Bone marrow (tissue), 2 donors: ENCODE results near the gene CMSS1.

ENCODE experiments used
- DNase-seq, 2 donors: peaks; one replicate each; lab custom pipeline; 2025; lab: John Stamatoyannopoulos, UW

Gene CMSS1

GRCh38 chr3:99817437-99818240 is at the start of gene CMSS1:
Gene CMSS1, plus strand, starts transcription at chr3:99817862.
- peak; percentile 83 to 88 for DNase-seq

- no peak for DNase-seq
These were observed 49.5 kb upstream of the CMSS1 start for GRCh38 chr3:99768126-99768525.

- no peak for DNase-seq
These were observed 48.7 kb upstream of the CMSS1 start for GRCh38 chr3:99768808-99769501.

GRCh38 chr3:99772171-99772570 is 45.5 kb upstream of the CMSS1 start:
- DNase-seq = no peak

- no peak for DNase-seq
These were observed 45.0 kb upstream of the CMSS1 start for GRCh38 chr3:99772671-99773070.

GRCh38 chr3:99774467-99774866 is 43.2 kb upstream of the CMSS1 start:
- no peak for DNase-seq

GRCh38 chr3:99776516-99777209 is 41.0 kb upstream of the CMSS1 start:
- DNase-seq = no peak

GRCh38 chr3:99777210-99777549 is 40.5 kb upstream of the CMSS1 start:
- DNase-seq = no peak

GRCh38 chr3:99777708-99778107 is 40.0 kb upstream of the CMSS1 start:
- no peak for DNase-seq

- DNase-seq = no peak
These were observed 36.9 kb upstream of the CMSS1 start for GRCh38 chr3:99780749-99781148.

- no peak for DNase-seq
These were observed 35.9 kb upstream of the CMSS1 start for GRCh38 chr3:99781761-99782160.

GRCh38 chr3:99783011-99783573 is 34.6 kb upstream of the CMSS1 start:
- no peak for DNase-seq

- DNase-seq = peak in 1 of 2 donors; percentile 7
These were observed 28.5 kb upstream of the CMSS1 start for GRCh38 chr3:99789011-99789721.

GRCh38 chr3:99794485-99794884 is 23.2 kb upstream of the CMSS1 start:
- no peak for DNase-seq

GRCh38 chr3:99795573-99795972 is 22.1 kb upstream of the CMSS1 start:
- no peak for DNase-seq

- no peak for DNase-seq
These were observed 18.2 kb upstream of the CMSS1 start for GRCh38 chr3:99799422-99799821.

GRCh38 chr3:99803297-99803696 is 14.4 kb upstream of the CMSS1 start:
- no peak for DNase-seq

- DNase-seq = no peak
These were observed 12.5 kb upstream of the CMSS1 start for GRCh38 chr3:99805160-99805559.

- peak in 1 of 2 donors; percentile 21 for DNase-seq
These were observed 9.4 kb upstream of the CMSS1 start for GRCh38 chr3:99808163-99808794.

- no peak for DNase-seq
These were observed 8.1 kb upstream of the CMSS1 start for GRCh38 chr3:99809565-99809964.

GRCh38 chr3:99810403-99810802 is 7.3 kb upstream of the CMSS1 start:
- no peak for DNase-seq

- DNase-seq = no peak
These were observed 620 bp upstream of the CMSS1 start for GRCh38 chr3:99817047-99817436.
